Sigmoid colon (tissue), 4 donors: ENCODE measurements around the gene UTP25.

Source experiments
- CTCF ChIP-seq, 4 experiments: fragments of 450-650 bp in 3 of 4; fragments of 200-600 bp in 1 of 4; IDR thresholded peaks; one replicate each; pipeline ENCODE4 v1.5.1; 2016 to 2019; ENCODE audit warnings: antibody characterized with exemption in 4 of 4, mild to moderate bottlenecking in 3 of 4, moderate library complexity in 2 of 4
- POLR2A ChIP-seq, 2 donors: fragments of 450-650 bp; IDR thresholded peaks; one replicate each; pipeline ENCODE4 v1.6.1; 2016; ENCODE audit warnings: antibody characterized with exemption in 2 of 2, mild to moderate bottlenecking in 2 of 2, moderate library complexity in 2 of 2
- POLR2AphosphoS5 ChIP-seq, 4 donors: sonication (generic); formaldehyde crosslinking; IDR thresholded peaks; one replicate each; pipeline ENCODE4 v1.6.1; 2017; ENCODE audit warnings: antibody characterized with exemption in 4 of 4

DNA sequence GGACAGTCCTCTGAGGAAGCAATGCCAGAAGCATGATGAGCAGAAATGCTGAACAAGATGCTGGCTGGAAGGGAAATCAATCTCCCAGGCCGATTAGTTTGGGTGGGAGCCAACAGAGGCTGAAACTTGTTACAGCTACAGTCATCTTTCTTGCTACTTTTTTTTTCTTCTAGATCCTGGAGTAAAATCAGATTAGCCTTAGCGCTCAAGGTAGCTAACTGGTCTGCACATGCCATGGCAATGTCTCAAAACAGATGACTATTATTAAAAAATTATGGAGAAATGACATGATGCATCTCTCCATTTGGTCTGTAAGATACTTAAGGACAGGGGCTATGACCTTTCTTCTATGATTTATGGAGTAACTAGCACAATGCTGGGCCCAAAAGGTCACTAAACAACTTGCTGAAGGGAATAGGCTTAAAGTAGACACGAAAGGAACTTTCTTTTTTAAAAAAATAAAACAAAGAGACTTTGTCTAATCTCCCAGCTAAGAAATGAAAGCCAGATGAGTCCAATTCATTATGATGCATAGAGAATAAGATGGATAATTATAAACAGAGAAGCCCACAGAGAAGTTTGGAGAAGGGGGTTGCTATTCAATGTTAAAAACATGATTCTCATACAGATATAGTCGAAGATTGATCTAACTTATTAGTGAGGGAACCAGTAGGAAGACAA lies 42.5 kb downstream of the UTP25 start:
- TF ChIP-seq CTCF (IDR thresholded peaks at IDR 0.05), result no peak
- no peak for TF ChIP-seq POLR2A (IDR thresholded peaks at IDR 0.05)
- no peak for TF ChIP-seq POLR2AphosphoS5 (IDR thresholded peaks at IDR 0.05)
